GM18507 (cell line): ENCODE data around the gene ZNF184.
A peak's percentile ranks its signal among the peaks of the same experiment; 100 is the strongest.

Experiments
- DNase-seq: peaks from one replicate; pipeline ENCODE4 v3.0.0; 2011; ENCODE audit warnings: low read depth; ENCODE audit not compliant: insufficient read length; ENCODE audit errors: extremely low spot score
- FAIRE-seq: peaks from 2 replicates; lab custom pipeline; 2011; peaks lifted over from hg19 to GRCh38; lab: Jason Lieb, UNC

ZNF184 gene

GRCh38 chr6:27492631-27493190 is 19.8 kb upstream of the ZNF184 start:
- DNase-seq (no peak), FAIRE-seq (no peak)

DNA sequence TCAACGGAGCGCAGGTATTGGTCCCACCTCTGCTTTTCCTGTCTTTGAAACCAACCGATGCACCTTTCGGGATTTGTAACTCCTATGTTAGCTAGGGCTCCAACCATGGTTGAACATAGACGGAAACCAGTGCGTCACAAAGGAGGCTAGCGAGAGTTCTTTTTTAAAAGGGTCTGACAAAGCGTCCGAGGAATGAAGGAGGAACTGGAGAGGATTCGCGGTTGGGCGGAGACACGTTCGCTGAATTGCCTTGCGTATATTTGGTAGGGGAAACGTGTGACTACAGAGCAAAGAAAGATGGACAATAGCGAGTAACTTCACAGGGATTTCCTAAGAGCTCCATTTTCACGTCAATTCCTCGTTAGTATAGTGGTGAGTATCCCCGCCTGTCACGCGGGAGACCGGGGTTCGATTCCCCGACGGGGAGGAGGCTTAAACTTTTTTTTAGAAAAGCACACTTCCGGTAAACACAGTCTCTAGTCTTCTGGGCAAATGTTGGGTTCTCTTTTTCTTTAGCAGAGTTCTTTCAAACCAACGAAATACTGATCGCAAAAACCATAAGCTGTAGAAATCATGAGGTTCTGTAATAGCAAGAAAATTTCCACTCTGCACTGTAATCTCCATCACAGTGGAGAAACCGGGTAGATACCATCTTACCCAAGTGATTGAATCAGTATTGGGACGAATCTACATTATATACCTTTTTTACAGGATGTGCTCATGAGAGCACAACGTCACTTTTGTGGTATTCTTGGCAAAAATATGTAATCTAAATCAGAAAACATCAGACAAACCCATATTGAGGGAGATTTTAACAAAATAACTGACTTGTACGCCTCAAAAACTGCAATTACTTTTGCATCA is 6.6 kb upstream of the ZNF184 start:
- DNase-seq (no peak), FAIRE-seq (peak; percentile 91)

DNA sequence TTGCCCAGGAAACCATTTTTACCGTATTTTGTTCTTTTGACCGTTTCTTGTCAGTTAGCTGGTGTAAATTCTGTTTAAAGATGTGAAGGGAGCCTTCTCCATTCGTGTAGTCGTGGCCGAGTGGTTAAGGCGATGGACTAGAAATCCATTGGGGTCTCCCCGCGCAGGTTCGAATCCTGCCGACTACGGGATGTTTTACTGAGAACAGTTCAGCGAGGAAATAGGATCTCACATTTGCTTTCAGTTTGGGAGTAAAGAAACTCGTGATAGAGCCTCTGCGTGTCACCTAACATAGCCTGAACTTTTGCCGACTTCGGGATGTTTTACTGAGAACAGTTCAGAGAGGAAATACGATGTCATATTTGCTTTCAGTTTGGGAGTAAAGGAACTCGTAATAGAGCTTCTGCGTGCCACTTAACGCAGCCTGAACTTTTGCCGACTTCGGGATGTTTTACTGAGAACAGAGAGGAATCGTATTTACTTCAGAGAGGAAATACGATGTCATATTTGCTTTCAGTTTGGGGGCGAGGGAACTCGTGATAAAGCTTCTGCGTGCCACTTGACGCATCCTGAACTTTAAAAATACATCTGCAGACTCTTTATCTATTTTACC is 5.9 kb upstream of the ZNF184 start:
- no peak for FAIRE-seq

DNA sequence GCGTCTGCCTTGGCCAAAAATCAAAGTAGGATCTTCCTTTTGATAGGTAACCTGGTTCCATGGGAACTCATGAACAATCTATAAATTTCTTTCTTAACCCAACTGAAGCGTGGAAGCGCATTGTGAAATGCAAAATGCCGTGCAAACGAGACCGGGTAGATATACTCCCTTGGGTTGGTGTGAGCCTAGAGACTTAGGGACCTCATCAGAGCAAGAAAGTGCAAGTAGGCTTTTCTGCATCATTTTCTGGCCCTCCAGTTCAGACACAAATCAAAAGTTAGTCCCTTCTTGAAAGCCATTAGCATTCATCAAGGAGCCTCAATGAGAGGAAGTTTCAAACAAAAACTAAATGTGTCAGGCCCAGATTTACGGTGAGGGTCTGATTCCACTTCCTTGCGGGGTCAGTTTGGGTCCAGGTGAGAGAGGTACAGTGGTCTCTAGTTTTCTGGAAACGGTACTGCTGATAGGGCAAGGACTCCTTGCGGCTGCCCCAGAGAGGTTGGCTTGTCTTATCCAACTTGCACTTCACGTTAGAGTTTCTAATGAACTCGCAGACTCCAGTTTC is 5.3 kb upstream of the ZNF184 start:
- DNase-seq (no peak), FAIRE-seq (no peak)

More for the DNA sequence above, 5.9 kb upstream of the ZNF184 start:
- no peak for DNase-seq

DNA sequence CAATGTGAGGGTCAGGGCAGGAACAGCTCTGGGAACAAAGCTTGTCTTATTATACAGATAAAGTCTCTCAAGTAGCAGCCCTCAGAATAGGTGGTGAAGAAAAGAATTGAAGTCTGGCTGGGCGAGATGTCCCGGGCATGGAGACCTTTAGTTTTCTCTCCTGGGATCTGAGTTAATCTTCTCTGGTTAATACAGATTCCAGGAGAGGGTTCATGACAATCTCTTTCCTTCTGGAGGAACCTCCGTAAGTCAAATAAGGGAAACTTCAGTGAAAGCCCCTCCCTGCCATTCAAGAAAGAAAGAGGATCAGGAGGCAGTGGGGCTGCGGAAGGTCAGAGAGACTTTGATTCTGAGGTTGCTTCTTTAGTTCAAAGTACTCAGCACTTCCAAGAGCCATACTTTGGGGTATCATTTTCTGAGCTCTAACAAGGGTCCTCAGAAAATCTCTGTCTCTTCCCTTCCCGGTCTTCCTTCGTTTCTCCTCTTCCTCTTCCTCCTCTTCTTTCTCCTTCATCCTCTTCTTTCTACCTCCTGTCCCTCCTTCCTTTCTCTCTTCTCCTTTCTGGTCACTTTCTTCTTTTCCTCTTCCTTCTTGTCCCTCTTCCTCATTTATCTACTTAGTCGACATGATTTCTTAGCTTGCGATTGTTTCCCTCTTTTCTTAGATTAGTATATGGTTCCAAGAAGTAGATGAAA is 4.6 kb upstream of the ZNF184 start:
- DNase-seq, result no peak
- no peak for FAIRE-seq

DNA sequence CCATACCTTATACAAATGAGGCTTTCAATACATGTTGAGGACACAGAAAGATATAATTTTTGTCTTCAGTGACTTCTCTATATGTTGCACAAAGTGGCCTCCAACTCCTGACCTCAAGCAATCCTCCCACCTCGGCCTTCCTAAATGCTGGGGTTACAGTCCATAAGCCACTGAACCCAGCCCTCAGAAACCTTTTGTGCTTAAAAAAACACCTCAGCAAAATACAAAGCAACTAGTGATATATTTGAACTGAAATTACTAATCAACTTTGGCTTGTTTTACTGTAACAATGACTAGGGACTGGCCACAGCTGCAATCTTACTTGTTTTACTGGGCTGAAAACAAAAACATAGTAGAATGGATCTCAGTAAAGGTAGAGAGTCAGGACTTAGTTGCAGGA is 3.2 kb upstream of the ZNF184 start:
- DNase-seq (no peak), FAIRE-seq (no peak)

DNA sequence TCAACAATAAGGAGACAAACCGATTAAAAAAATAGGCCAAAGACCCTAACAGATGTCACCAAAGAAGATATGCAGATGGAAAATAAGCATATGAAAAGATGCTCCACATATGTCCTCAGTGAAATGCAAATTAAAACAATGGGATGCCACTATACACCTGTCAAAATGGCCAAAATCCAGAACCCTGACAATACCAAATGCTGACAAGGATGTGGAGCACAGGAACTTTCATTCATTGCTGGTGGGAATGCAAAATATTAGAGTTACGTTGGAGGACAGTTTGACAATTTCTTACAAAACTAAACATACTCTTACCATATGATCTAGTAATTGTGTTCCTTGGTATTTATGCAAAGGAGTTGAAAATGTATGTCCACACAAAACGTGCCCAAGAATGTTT is 1.8 kb upstream of the ZNF184 start:
- FAIRE-seq (no peak), DNase-seq (no peak)

DNA sequence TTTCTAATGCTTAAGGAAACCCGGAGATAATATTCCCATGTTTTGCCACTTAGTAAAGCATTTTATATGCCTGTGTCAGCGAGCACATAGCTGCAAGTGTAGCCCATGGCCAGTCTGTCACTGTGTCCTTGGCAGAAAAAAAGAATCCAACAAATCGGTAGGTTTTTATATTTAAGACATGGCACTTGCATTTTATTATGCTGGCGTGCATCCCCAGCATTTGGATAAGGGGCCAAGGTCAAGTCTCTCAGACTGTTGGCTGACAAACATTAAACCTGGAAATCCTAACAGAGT is 1.2 kb upstream of the ZNF184 start:
- FAIRE-seq (no peak), DNase-seq (no peak)

DNA sequence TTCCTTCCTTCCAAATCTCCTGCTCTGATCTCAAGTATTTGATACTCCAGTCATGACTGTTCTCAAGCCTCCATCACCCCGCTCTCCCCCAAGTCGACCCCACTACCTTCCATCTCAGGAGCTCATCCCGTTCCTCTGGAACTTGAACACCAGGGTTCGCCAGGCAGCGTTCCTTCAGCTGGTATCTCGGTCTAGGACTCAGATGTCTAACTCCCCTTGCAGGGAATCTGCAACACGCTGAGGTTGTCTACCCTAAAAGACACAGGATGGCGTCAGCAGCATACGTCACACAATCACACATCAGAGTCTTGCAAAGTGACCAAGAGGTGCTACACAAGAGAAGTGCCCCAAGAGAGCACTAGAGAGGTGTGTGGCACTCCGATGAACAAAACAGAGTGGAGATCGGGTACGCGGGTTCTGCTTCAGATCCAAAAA is 706 bp downstream of the ZNF184 start:
- FAIRE-seq (no peak), DNase-seq (no peak)

GRCh38 chr6:27471365-27472115 is 1.4 kb downstream of the ZNF184 start:
- no peak for DNase-seq
- no peak for FAIRE-seq

DNA sequence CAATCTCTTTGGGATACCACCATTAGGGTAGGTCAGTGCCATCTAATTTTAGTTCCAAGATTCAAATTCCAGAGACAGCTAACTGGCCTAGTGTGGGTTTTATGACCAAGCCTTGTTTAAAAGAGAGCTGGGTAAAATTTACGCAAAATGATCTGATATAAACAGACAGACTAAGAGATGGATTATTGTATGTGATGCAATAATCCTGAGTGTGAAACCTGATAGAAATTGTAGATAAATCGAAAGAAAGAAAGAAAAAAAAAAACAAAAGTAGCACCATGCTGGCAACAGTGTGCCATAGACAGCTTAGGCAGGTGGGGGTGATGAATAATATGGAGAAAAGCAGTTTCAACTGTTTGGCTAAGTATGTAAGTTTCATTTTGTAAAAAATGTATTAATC is 2.9 kb downstream of the ZNF184 start:
- no peak for FAIRE-seq
- no peak for DNase-seq

- no peak for DNase-seq
- no peak for FAIRE-seq
Observed at GRCh38 chr6:27468334-27468733, 4.6 kb downstream of the ZNF184 start.

- FAIRE-seq (no peak), DNase-seq (no peak)
Observed at GRCh38 chr6:27452496-27452897, 20.4 kb downstream of the ZNF184 start.

- FAIRE-seq, result no peak
Observed at GRCh38 chr6:27451660-27452390, 21.1 kb downstream of the ZNF184 start.

DNA sequence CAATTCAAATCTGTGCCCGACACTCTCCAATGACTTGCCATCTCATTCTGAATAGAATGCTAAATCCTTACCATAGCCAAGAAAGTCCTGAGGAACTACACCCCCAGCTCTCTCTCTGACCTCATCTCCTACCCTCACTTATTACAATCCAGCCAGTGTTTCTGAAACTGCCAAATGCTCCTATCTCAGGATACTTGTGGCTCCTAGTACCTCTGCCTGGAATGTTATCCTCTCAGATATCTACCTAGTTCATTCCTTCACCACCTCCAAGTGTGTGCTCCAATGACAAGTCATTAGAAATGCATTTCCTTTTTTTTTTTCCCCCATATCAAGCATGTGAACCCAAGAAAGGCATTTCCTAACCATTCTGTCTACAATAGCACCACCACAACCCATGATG is 24.4 kb downstream of the ZNF184 start:
- DNase-seq, result no peak
- no peak for FAIRE-seq

More at GRCh38 chr6:27451660-27452390, 21.1 kb downstream of the ZNF184 start:
- DNase-seq, result no peak

GRCh38 chr6:27442932-27443331 is 30.0 kb downstream of the ZNF184 start:
- FAIRE-seq, result no peak

GRCh38 chr6:27441001-27441400 is 31.9 kb downstream of the ZNF184 start:
- no peak for DNase-seq
- FAIRE-seq, result no peak

More at GRCh38 chr6:27442932-27443331, 30.0 kb downstream of the ZNF184 start:
- DNase-seq, result no peak

DNA sequence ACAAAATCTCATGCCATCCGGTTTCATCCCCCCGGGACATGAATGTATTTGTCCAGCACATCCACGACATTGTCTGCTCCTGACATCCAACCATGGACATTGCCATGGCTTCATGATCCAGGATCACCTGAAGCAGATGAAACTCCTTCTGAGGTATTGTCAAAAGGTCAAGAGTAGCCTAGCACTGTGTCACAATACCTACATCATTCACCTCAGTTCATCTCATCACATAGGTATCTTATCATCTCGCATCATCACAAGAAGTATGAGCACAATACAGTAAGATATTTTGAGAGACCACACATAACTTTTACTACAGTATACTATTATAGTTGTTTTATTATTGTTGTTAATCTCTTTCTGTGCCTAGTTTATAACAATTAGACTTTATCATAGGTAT is 33.5 kb downstream of the ZNF184 start:
- FAIRE-seq, result no peak

GRCh38 chr6:27433714-27434113 is 39.2 kb downstream of the ZNF184 start:
- no peak for DNase-seq
- FAIRE-seq, result no peak

More for the DNA sequence above, 33.5 kb downstream of the ZNF184 start:
- DNase-seq, result no peak
